DND-41 (cell line): ENCODE measurements around the gene KCNK4.

Source experiments
- ATAC-seq: fragments of 200-7000 bp; cut with Tn5 transposase; 3 replicates; pipeline ENCODE4 v1.9.1; 2021; ENCODE audit warnings: low read depth; ENCODE audit not compliant: insufficient read depth
- DNase-seq: peaks from one replicate; pipeline ENCODE4 v3.0.0-alpha.2; 2020
- H2AFZ ChIP-seq: 2 replicates; pipeline ENCODE4 v1.6.0; 2012; ENCODE audit warnings: low read depth, low read length
- H3K27ac ChIP-seq: 2 replicates; pipeline ENCODE4 v1.5.1; 2012; ENCODE audit warnings: low read length, inconsistent platforms
- H3K27me3 ChIP-seq: fragments of 200-600 bp; sonication (generic); 2 replicates; pipeline ENCODE4 v1.6.0; 2012; ENCODE audit warnings: low read length, mild to moderate bottlenecking, inconsistent platforms; ENCODE audit not compliant: insufficient read depth, poor library complexity
- H3K36me3 ChIP-seq: 2 replicates; pipeline ENCODE4 v1.5.1; 2012; ENCODE audit warnings: low read length, inconsistent platforms; ENCODE audit not compliant: insufficient read depth
- H3K4me1 ChIP-seq: 2 replicates; pipeline ENCODE4 v1.5.1; 2012; ENCODE audit warnings: mild to moderate bottlenecking, low read length; ENCODE audit not compliant: insufficient read depth
- H3K4me2 ChIP-seq: 2 replicates; pipeline ENCODE4 v1.6.0; 2012; ENCODE audit warnings: mild to moderate bottlenecking, moderate library complexity, low read length, inconsistent platforms; ENCODE audit not compliant: insufficient read depth
- H3K4me3 ChIP-seq, 2 experiments: fragments of 200-600 bp in 1 of 2; shearing (Covaris generic) in 1 of 2; 2 replicates each; pipeline ENCODE4 v1.5.1; 2012 to 2016; ENCODE audit warnings: inconsistent platforms in 2 of 2, low read length in 2 of 2, mild to moderate bottlenecking in 2 of 2, low read depth in 1 of 2, moderate library complexity in 1 of 2
- H3K79me2 ChIP-seq: 2 replicates; pipeline ENCODE4 v1.6.0; 2012; ENCODE audit warnings: low read length, inconsistent platforms; ENCODE audit not compliant: insufficient read depth
- H3K9ac ChIP-seq: 2 replicates; pipeline ENCODE4 v1.6.0; 2012; ENCODE audit warnings: low read depth, mild to moderate bottlenecking, inconsistent platforms, low read length, moderate library complexity
- H3K9me3 ChIP-seq: 2 replicates; pipeline ENCODE4 v1.5.1; 2012; ENCODE audit warnings: low read length, moderate library complexity, mild to moderate bottlenecking, inconsistent platforms; ENCODE audit not compliant: insufficient read depth, severe bottlenecking
- H4K20me1 ChIP-seq: 2 replicates; pipeline ENCODE4 v1.6.0; 2012; ENCODE audit warnings: low read length; ENCODE audit not compliant: insufficient read depth
- EZH2 ChIP-seq: IDR thresholded peaks from 3 replicates; pipeline ENCODE4 v1.6.1; 2012; ENCODE audit warnings: borderline replicate concordance, low read depth, mild to moderate bottlenecking, moderate library complexity, low read length, inconsistent platforms; ENCODE audit not compliant: severe bottlenecking
- TF ChIP-seq, protein P1 (sequence below): IDR thresholded peaks from 2 replicates; pipeline ENCODE4 v1.5.1; 2012; ENCODE audit warnings: borderline replicate concordance, low read length, moderate library complexity, mild to moderate bottlenecking; ENCODE audit not compliant: poor library complexity, severe bottlenecking; ENCODE audit errors: extremely low read depth

KCNK4 gene

GRCh38 chr11:64303109-64304031, 12.3 kb downstream of the KCNK4 start:
- peaks cover 26% of the 10 kb centered on the region for H3K79me2 ChIP-seq
- no peak for ATAC-seq
- H3K4me2 ChIP-seq = peak overlapping the region; percentile 93
- no peak for DNase-seq
- peaks cover 2% of the 10 kb centered on the region for H3K27me3 ChIP-seq
- peaks cover 23% of the 10 kb centered on the region for H4K20me1 ChIP-seq
- H3K4me3 ChIP-seq = peak overlapping the region in 1 of 2 experiments; percentile 78; a peak in 2 of 4 replicates
- peaks cover 43% of the 10 kb centered on the region for H3K4me1 ChIP-seq
- peak overlapping the region; percentile 95 for H3K27ac ChIP-seq
- H3K9me3 ChIP-seq = no peaks in the 10 kb centered on the region
- peak overlapping the region; percentile 84 for H3K9ac ChIP-seq
- peaks cover 14% of the 10 kb centered on the region for H3K36me3 ChIP-seq
- no peak for TF ChIP-seq EZH2
- TF ChIP-seq, protein P1, sequence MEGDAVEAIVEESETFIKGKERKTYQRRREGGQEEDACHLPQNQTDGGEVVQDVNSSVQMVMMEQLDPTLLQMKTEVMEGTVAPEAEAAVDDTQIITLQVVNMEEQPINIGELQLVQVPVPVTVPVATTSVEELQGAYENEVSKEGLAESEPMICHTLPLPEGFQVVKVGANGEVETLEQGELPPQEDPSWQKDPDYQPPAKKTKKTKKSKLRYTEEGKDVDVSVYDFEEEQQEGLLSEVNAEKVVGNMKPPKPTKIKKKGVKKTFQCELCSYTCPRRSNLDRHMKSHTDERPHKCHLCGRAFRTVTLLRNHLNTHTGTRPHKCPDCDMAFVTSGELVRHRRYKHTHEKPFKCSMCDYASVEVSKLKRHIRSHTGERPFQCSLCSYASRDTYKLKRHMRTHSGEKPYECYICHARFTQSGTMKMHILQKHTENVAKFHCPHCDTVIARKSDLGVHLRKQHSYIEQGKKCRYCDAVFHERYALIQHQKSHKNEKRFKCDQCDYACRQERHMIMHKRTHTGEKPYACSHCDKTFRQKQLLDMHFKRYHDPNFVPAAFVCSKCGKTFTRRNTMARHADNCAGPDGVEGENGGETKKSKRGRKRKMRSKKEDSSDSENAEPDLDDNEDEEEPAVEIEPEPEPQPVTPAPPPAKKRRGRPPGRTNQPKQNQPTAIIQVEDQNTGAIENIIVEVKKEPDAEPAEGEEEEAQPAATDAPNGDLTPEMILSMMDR = no peak
- H2AFZ ChIP-seq = no peak overlapping the region

- H3K27ac ChIP-seq = peak overlapping the region; percentile 95
- peaks cover 26% of the 10 kb centered on the region for H3K79me2 ChIP-seq
- H3K36me3 ChIP-seq = peaks cover 14% of the 10 kb centered on the region
- no peak for TF ChIP-seq EZH2
- TF ChIP-seq, protein P1 = no peak
- H2AFZ ChIP-seq = peak overlapping the region; percentile 89
- H3K27me3 ChIP-seq = peaks cover 2% of the 10 kb centered on the region
- H3K9ac ChIP-seq = peak overlapping the region; percentile 84
- peak overlapping the region; percentile 39 to 78; a peak in 3 of 4 replicates for H3K4me3 ChIP-seq
- no peaks in the 10 kb centered on the region for H3K9me3 ChIP-seq
- peaks cover 23% of the 10 kb centered on the region for H4K20me1 ChIP-seq
- DNase-seq = no peak
- peak overlapping the region; percentile 93 for H3K4me2 ChIP-seq
- ATAC-seq = no peak
- H3K4me1 ChIP-seq = peaks cover 43% of the 10 kb centered on the region
Measured at GRCh38 chr11:64304032-64304315, 12.9 kb downstream of the KCNK4 start.

GRCh38 chr11:64304316-64305072, 13.4 kb downstream of the KCNK4 start:
- Histone ChIP-seq H3K4me2 (peak overlapping the region; percentile 93), H3K9ac (peak overlapping the region; percentile 84), H3K36me3 (peaks cover 14% of the 10 kb centered on the region), H2AFZ (peak overlapping the region; percentile 89), H4K20me1 (peaks cover 23% of the 10 kb centered on the region), H3K9me3 (no peaks in the 10 kb centered on the region), H3K4me3 (peak overlapping the region; percentile 39 to 78; a peak in 3 of 4 replicates), H3K27me3 (peaks cover 2% of the 10 kb centered on the region), H3K79me2 (peaks cover 29% of the 10 kb centered on the region), H3K4me1 (peaks cover 43% of the 10 kb centered on the region), H3K27ac (peak overlapping the region; percentile 95)
- peak; percentile 95 for DNase-seq
- TF ChIP-seq, protein P1 = peak; percentile 99
- TF ChIP-seq EZH2 = no peak
- ATAC-seq = peak; percentile 69
